Right lung (tissue), 5 donors: ENCODE measurements around the gene BCAS3. TPM values are rescaled to one million over a fixed set of nuclear protein-coding genes. Genes with fewer than 3 reads are reported as not detected.

Source experiments
- DNase-seq, 2 donors: peaks; one replicate each; pipeline ENCODE4 v3.0.0-alpha.2; 2013
- polyA plus RNA-seq, 5 donors: library from polyadenylated mRNA; unstranded; fragments of 120-200 nt; gene quantifications; one replicate each; pipeline versions ENCODE4 v1.2.1 to v1.2.3, GENCODE V29; 2013; ENCODE audit warnings: inconsistent platforms in 1 of 5, low replicate concordance in 1 of 5; ENCODE audit not compliant: insufficient read length in 5 of 5, insufficient read depth in 1 of 5

BCAS3 gene
- polyA plus RNA-seq, 5 donors, result 21.9 to 29.2 (median 27.8) TPM

DNA sequence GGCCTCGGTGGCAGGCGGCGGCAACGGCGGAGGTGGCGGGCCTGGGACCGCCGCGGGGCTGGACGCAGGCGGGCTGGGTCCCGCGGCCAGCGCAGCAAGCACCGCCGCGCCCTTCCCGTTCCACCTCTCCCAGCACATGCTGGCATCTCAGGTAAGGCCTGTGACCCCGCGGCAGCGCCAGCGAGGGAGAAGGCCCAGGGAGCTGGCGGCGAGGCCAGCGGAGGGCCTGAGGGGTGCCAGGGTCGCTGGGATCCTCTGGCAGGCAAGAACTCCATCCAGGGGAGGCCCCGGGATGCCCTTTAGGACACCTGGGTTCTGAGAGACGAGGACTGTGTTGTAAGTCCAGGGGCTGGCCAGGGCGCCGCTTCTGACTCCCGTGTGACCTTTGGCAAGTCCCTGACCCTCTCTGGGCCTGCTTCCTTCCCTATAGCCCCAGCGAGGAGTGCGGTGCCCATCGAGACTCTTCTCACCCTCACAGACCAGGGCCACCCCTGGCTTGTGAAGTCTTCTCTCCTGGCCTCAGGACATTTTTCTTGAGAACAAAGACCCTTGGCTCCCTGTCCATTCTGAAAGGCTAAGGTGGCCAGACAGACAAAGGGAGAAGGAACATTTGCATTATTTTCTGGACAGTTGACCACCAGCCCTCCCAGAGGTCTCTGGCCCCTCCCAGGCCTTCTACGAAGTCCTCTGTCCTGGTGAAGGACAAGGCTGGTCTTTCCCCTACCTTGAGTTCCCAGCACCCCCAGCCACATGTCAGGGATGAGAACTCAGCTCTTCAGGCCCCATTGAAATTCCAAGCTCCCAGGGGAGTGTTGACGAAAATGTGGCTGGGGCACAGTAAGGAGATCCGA is 728.3 kb downstream of the BCAS3 start:
- no peak for DNase-seq

DNA sequence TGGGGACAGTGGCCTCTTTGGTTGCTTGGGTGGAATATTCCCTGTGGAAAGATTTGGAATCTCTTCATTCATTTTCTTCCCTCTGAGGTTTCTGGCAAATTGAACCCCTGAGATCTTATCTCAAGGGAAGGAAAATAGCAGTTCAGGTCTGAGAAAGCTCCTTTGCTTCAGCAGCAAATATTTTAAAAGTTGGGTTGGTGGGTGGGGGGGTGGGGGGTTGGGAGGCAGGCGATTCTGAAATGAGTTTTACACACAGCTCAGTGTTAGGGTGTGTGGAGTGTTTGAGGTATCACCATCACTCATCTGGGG is 728.8 kb downstream of the BCAS3 start:
- DNase-seq, result no peak

DNA sequence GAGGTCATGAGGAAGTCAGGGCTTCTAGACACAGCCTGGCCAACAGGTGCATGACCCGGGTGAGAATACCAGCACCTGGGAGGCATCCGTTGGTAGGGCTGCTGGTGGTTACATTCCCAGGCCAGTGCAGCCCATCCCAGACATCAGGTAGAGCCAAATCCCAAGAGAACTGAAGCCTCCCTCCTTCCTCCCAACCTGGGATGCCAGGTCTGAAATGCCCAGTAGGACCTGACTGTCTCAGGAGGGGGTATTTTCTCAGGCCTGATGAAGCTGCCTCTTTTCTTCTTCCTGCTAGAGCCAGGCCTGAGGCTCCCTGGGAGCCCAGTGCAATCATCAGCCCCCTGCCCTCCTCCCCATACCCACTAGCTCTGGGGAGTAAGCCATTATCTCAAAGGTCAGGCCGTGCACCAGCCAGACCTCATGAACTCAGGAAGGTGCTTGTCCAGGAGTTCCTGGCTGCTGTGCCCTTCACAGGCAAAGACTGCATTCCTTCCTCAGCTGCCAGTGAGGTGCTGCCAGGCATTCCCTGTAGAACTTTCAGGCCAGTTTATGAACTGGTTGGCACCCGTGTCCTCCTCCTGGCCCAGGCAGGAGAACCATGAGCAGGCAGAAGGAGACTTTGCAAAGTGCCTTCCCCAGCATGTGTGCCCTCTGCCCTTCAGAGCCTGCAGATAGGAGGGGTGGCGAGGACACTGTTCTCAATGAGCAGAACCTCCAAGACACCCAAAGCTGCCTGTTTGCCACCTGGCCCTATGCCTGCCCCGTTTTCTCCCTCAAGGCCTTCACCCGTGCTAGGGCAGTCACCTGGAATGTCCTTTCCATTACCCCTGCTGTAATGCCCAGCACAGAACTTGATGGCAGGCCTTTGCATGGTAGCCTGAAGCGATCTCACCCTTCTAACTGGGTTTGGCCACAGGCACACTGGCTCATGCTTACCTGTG is 729.6 kb downstream of the BCAS3 start:
- peak in 1 of 2 donors; percentile 32 for DNase-seq

DNA sequence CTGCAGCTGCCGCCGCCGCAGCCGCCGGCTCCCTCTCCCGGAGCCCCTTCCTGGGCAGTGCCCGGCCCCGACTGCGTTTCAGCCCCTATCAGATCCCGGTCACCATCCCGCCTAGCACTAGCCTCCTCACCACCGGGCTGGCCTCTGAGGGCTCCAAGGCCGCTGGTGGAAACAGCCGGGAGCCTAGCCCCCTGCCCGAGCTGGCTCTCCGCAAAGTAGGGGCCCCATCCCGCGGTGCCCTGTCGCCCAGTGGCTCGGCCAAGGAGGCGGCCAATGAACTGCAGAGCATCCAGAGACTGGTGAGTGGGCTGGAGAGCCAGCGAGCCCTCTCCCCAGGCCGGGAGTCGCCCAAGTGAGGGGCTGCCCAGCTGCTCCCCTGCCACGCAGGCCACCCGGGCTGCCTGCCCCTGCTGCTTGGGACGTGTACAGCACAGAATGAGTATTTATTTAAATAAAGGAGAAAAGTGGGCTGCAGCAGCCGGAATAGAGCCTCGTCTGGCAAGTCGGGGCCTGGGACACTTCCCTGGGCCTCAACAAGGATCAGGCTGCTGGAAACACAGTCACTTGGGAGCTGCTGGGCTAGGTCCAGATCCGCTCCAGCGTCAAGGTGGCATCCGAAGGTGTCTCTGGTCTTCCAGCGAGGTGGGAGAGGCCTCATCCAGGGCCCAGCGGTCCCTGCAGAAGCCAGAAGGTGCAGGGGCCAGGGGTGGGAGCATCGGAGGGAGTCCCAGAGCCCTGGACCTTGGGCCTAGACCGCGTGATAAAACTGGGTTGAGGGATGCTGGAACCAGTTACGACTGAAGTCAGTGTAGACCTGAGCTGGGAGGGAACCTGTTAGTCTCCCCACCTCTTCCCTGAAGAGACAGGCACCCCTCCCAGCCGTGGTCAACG is 730.7 kb downstream of the BCAS3 start:
- peak in 1 of 2 donors; percentile 39 for DNase-seq

DNA sequence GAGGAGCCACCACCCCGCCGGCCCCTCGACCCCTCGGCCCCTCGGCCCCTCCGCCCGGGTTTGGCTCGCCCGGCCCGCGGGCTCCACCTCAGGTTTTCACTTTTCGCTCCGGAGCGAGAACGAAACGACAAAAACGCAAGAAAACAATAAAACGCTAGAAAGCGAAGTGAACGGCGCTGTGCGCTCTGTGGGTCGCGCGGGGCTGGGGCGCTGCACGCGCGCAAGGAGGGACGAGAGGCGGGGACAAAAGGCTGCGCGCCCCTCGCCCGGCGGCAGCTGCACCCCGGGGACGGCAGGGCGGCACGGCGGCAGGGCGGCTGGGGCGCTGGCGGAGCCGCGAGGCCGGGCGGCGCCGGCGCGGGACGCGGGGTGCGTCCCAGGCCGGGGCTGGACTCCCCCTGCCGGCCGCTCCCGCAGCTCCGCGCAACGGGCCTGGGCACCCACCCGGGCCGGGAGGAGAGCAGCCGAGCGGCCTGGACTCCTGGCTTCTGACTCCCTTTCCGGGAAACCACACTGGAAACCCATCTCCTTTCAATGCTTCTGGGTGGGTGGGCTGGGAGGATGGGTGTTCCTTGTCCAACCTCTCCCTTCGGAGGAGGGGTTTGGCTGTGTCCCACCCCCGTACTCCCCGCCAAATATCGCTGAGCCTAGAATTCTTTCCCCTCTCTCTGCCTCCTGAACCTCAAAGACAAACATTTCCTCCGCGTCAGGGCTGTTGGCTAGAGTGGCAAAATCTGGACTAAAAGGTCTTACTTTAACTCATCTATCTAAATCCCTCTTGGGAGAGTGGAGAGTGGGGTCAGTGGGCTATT is 731.9 kb downstream of the BCAS3 start:
- DNase-seq, result peak; percentile 87 to 89

DNA sequence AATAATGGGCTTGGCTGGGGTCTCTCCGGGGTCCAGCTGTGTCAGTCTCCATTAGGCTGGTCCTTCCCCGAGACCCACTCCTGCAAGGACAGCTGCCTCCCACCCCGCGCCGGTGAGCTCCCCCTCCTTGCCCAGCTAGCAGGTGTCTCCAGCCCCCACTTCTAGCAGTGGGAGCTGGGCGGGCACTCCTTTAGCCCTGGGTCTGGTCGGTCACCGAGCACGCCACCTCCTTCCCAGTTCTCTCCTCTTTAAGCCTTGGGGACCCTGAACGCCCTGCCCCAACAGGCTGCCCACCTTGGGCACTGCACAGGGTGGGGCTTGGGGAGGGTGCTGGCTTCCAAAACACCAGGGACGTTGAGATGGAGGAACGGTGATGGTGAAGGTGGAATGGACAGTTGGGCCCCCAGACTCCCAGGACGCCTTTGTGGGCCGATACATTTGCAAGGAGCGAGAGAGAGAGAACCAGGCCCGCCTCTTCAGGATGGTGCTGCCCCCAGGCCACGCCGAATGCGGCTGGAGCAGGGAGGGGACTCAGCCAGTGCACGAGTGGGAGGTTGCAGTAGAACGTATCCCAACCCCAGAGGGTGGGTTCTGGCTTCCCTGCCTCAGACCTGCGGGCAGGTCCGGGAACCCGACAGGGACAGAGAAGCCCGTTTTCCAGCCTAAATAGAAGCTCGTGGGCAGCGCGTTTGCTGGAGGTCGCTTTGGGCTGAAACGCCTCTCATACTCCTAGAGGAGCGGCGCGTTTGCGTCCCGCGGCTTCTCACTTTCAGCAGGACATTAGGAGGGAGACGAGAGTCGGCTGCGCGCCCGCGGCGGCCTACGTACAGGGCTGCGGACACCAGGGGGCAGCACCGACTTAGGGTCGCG is 732.7 kb downstream of the BCAS3 start:
- peak in 1 of 2 donors; percentile 92 for DNase-seq

DNA sequence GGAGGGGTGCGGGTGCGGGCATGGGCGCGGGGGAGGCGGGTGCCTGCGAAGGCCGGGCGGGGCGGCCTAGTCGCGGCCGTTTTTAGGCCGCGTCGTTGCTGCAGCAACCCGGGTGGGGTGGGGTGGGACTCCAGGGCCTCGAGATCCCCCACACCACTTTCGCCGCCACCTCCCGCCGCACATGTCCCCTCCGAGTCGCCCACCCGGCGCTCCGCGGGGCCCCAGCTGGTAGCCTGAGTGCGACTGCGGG is 733.3 kb downstream of the BCAS3 start:
- DNase-seq, result peak in 1 of 2 donors; percentile 93

DNA sequence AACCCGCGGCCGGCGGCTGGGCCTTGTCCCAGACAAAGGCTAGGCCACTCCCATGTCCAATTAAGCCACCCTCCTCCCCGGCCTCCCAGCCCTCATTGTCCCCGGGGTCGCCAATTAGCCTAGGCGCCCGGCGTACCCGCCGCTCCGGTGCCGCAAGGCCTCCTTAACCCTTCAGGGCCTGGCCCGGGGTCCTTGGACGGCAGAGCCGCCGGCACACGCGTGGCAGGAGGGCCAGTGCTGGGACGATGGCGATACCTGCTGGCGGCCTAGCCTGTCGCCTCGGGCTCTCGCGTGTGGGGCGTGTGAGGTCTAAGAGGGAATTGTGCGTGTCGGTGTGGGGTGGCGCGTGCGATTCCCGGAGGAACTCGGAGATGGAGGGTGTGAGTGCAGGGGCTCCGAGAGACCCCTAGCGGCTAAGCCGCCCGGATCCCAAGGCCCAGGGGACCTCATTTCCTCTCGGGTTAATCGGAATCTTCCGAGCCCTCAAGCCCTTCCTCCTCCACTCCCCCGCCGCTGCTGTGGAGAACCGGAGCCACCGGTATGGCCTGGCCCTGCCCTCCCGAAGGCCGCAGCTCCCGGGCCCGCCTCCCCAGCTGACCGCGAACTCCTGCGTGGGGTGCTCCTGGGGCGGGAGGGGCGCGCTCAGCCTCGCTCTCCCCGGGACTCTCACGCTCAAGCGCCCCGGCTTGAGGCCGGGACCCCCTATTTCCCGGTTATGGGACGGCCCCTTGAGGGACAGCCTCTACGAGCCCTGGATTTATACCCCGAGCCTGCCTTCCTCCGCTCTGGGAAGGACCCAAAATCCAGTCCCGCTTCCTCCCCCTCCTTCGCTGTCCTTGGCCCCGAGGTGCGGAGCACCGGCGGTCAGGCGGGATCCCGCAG is 733.9 kb downstream of the BCAS3 start:
- DNase-seq, result peak; percentile 84 to 85

DNA sequence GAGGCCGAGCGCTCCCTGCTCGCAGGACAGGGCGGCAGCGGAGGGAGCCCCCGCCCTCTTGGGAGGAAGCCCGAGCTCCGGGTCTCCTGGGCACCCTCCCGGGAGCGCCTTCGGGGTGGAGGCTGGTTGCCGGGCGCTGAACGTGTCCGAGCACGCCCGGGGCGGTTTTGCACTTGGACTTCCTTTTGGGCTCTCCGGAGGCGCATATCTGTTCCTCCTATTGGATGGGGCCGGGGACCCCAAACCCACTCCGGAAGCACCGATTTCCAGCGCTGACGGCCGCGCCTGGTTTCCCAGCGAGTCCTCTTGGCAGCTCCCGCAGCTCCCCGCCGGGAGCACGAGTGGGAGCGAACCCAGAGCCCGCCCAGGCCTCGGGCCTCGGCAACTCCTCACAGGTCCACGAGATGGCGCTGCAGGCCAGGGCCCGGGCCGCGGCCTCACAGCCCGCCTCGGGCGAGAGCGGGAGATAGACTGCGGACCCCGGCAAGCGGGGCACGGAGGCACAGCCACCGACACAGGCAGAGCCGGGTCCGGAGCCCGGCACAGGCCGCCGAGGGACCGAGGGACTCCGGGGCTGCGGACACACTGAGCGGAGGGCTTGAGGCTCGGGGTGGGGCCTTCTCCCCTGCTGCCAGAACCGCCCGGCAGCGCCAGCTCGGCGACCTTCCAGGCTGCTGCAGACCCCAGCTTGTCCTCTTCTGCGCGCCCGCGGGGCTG is 734.6 kb downstream of the BCAS3 start:
- DNase-seq, result peak; percentile 91 to 93

DNA sequence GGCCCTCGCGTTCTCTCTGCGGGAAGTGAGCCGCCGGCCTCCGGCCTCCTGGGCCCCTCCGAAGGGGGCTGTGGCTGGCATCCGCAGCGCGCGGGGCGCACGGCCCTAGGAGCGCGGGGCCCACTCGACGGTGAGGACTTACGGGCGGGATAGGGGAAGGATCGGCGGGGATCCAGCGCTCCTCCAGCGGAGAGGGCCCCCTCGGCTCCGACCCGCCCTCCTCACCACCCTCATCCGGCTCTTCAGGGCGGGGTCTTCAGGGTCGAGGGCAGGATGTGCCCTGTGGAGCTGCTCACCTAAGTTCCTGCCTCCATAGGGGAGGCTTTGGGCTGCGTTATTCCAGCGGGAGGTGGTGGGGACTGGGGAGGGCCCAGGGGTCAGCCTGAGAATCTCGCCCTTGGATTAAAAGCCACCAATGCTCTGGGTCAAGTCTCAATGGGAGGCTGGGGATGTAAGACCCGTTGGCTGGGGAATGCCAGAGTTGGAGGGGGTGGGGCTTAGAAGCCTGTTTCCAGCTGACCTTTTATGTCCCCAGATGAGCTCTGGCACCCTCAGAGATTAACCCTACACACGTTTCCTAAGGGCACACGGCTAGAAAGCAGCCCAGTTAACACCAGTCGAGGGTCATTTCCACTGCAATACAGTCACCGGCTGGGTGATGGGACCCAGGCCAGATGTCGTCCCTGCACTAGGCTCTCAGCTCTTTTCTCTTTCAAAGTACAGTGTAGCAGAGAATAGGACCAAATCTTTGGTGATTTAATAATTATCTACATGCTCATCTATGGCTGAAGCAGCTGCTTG is 735.4 kb downstream of the BCAS3 start:
- DNase-seq, result peak in 1 of 2 donors; percentile 41

DNA sequence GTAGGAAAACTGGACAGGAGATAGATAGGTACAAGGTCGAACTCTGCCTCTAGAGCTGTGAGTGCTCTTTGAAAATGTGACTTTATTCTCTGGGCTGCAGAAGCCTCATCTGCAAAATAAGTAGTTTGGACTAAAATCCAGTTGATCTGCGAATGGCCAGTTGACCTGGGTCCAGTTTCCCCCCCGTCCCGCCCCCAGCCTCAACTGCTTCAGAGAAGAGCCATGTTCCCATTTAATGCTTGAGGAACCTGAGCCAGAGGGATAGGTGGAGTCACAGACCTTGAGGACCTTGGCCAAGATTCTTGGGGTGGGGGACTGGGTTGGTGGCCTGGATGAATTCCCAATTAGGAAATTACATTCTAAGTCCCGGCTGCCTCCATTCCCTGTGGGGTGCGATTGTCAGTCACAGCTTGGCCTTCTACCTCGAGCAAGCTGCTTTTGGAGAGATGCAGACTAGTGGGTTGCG is 736.0 kb downstream of the BCAS3 start:
- DNase-seq, result no peak

DNA sequence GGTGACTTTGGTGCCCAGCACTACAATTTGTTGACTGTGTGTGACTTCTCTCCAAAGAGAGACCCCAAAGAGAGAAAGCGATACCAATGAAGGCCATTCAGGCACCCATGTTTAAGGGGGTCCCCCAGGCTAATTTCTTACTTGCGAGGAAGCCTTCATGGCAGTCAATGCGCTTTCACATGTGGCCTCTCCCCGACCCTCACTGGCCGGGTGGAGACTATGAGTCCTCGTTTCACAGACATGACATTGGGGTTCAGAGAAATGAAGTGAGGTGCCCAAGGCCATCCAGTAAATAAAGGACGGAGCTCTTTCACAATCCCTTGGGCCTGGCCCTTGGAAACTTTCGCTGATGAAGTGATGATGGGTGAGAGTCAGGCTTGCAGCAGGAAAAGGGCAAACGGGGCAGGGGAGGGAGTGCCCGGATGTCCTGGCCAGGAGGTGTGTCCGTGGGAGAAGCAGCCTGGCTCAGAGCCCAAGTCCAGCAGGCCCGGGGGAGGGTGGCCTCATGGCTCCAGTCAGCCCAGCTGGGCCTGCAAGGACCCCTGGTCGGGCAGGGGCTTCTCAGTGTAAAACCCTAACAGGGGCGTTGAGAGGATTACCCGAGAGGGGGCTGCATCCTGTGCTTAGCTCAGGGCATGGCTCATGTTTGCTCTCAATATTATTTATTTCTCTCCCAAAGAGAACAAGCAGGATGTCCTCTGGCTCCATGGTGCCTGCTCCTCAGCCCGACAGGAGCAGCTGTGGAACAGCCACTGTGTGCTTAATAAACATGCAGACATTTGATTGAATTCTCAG is 736.7 kb downstream of the BCAS3 start:
- peak; percentile 90 for DNase-seq

DNA sequence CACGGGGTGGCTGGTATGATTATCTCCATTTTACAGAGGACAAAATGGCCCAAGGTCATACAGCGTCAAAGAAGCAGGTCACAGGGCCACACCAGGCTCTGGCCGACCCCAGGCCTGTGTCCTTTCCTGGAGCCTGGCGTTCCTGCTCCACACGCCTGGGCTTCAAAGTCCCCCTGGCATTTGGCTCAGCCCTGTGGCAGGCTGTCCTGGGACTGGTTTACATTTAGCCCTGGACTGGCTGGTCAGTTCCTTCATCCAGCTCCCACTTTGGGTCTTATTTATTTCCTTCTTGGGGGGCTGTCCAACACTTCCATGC is 737.2 kb downstream of the BCAS3 start:
- DNase-seq, result no peak

DNA sequence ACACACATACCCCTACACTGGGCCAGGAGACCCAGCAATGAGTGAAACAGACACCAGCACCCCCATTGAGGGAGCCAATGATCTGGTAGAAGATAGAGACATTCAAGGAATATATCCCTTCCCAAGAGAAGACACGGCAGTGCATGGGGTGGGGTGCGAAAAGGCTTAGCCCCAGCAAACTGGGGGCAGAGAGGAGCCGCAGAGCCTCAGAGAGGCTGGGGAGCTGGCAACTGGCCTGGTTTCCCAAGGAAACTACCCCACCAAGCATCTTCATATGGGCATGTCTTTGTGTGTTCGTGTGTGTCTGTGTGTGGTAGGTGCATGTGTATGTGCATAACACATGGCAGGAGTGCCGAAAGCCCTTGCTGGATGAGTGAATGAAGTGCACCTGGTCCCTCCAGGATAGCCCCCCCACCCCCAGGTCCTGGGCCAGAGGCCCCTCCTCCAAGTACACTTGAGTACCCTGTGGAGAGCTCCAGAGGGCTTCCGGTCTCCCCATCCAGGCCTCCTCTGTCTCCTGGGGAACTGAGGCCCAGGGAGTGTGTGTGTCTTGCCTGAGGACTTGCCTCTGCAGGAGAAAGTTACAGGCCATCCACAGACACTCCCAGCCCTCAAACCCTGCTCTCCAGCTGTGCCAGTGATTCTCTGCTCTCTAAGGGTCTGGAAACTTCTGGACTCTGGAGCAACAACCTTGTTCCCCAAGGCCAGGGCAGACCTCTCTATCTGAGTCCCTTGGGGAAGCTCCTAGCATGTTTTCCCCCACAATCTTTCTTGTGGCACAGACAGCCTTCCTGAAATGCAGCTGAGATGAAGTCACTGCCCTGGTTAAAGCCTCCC is 737.9 kb downstream of the BCAS3 start:
- no peak for DNase-seq

DNA sequence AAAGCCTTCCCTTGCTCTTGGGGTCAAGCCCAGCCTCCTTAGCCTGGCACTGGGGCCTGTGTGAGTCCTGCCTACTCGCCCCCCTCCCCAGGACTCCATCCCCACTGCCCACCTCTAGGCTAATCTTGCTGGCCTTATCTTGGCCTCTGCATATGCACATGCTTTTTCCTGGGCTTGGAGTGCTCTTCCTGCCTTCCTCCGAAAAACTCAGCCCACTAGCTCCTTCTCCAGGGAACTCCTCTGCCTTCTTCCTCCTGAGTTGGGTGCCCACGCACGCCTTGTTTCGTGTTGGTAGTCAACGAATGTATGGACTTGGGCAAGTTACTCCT is 738.5 kb downstream of the BCAS3 start:
- no peak for DNase-seq
